Chondrocyte (in vitro differentiated cells): ENCODE measurements around the gene R3HDM4. TPM values are rescaled to one million over a fixed set of nuclear protein-coding genes. Genes with fewer than 3 reads are reported as not detected.
"Not testable (repeated sequence)": the region's sequence is repeated elsewhere in the genome, so short reads cannot be mapped to it uniquely, and the experiment has no call there.

ENCODE experiments used
- DNase-seq: peaks from one replicate; pipeline ENCODE4 v3.0.0; 2021; ENCODE audit warnings: mixed read lengths, low spot score
- H3K27ac Mint-ChIP-seq: one replicate; pipeline ENCODE4 v1.8.0; 2021; ENCODE audit warnings: mild to moderate bottlenecking, moderate library complexity, mixed read lengths; ENCODE audit not compliant: unreplicated experiment
- H3K27me3 Mint-ChIP-seq: 2 replicates; pipeline ENCODE4 v1.8.0; 2021; ENCODE audit warnings: low read depth, mixed read lengths
- H3K36me3 Mint-ChIP-seq: 2 replicates; pipeline ENCODE4 v1.8.0; 2021; ENCODE audit warnings: low read depth, mixed read lengths
- H3K4me1 Mint-ChIP-seq: 2 replicates; pipeline ENCODE4 v1.8.0; 2021; ENCODE audit warnings: low read depth, mild to moderate bottlenecking, mixed read lengths
- H3K4me3 Mint-ChIP-seq: one replicate; pipeline ENCODE4 v1.8.0; 2021; ENCODE audit warnings: mild to moderate bottlenecking, moderate library complexity, mixed read lengths; ENCODE audit not compliant: unreplicated experiment
- H3K9me3 Mint-ChIP-seq: 2 replicates; pipeline ENCODE4 v1.8.0; 2021; ENCODE audit warnings: low read depth, mixed read lengths
- CTCF ChIP-seq: fragments of 200-600 bp; sonication (generic); IDR thresholded peaks from 2 replicates; pipeline ENCODE4 v1.5.0; 2021; ENCODE audit warnings: antibody characterized with exemption, mild to moderate bottlenecking, moderate library complexity
- long read RNA-seq: library from polyadenylated mRNA; stranded (forward); transcript quantifications from one replicate; pipeline ENCODE4 v2.0.0, GENCODE V29; 2021
- total RNA-seq: library from RNA; stranded (reverse); gene quantifications from 3 replicates; pipeline ENCODE4 v1.2.1, GENCODE V29; 2021

R3HDM4 gene
- total RNA-seq: 47.1 to 52.2 TPM (median 48.4 TPM) in 3 replicates
- long read RNA-seq, transcript R3HDM4-201 (8 exons, 1,815 nt): major isoform, 21 of 30 reads
- long read RNA-seq, partial matches to known transcripts: 3 of 30 reads
- long read RNA-seq, other reads (novel, unspliced or antisense): 4 of 30 reads

- Mint-ChIP-seq H3K36me3 (no peaks in the 10 kb centered on the region), H3K27ac (peak within 1 kb of the TSS; percentile 80), H3K9me3 (no peaks in the 10 kb centered on the region), H3K4me3 (peak within 1 kb of the TSS; percentile 72), H3K4me1 (peaks cover 13% of the 10 kb centered on the region), H3K27me3 (peaks cover 2% of the 10 kb centered on the region)
- TF ChIP-seq CTCF: no peak
- DNase-seq: no peak
Observed at GRCh38 chr19:913080-913748, at the start of gene R3HDM4. Gene R3HDM4, minus strand, starts transcription at chr19:913219. Its CDS starts 62 bp downstream, at chr19:913157.

GRCh38 chr19:961866-962620 lies 49.0 kb upstream of the R3HDM4 start:
- Mint-ChIP-seq H3K4me3 (no peak overlapping the region), H3K27me3 (no peaks in the 10 kb centered on the region), H3K36me3 (peaks cover 9% of the 10 kb centered on the region), H3K9me3 (no peaks in the 10 kb centered on the region), H3K4me1 (peaks cover 5% of the 10 kb centered on the region), H3K27ac (no peak overlapping the region)
- TF ChIP-seq CTCF: no peak
- DNase-seq: no peak

- Mint-ChIP-seq H3K36me3 (peaks cover 5% of the 10 kb centered on the region), H3K9me3 (no peaks in the 10 kb centered on the region), H3K27me3 (no peaks in the 10 kb centered on the region), H3K27ac (no peak overlapping the region), H3K4me3 (no peak overlapping the region), H3K4me1 (peaks cover 5% of the 10 kb centered on the region)
- DNase-seq: no peak
- TF ChIP-seq CTCF: no peak
Observed at GRCh38 chr19:960601-960938, 47.6 kb upstream of the R3HDM4 start.

- no peak for DNase-seq
- H3K27me3 Mint-ChIP-seq: no peaks in the 10 kb centered on the region
- H3K4me1 Mint-ChIP-seq: peaks cover 5% of the 10 kb centered on the region
- no peak overlapping the region for H3K4me3 Mint-ChIP-seq
- H3K36me3 Mint-ChIP-seq: peaks cover 2% of the 10 kb centered on the region
- no peak overlapping the region for H3K27ac Mint-ChIP-seq
- TF ChIP-seq CTCF: peak; percentile 15
- no peaks in the 10 kb centered on the region for H3K9me3 Mint-ChIP-seq
Observed at GRCh38 chr19:960020-960419, 47.0 kb upstream of the R3HDM4 start.

- Mint-ChIP-seq H3K4me3 (no peak overlapping the region), H3K27me3 (no peaks in the 10 kb centered on the region), H3K4me1 (peaks cover 5% of the 10 kb centered on the region), H3K9me3 (no peaks in the 10 kb centered on the region), H3K36me3 (peaks cover 2% of the 10 kb centered on the region), H3K27ac (no peak overlapping the region)
- no peak for TF ChIP-seq CTCF
- DNase-seq: no peak
Observed at GRCh38 chr19:958967-959855, 46.2 kb upstream of the R3HDM4 start.

- not testable (repeated sequence) for H3K36me3 Mint-ChIP-seq, H3K4me1 Mint-ChIP-seq, H3K4me3 Mint-ChIP-seq, DNase-seq, H3K9me3 Mint-ChIP-seq, H3K27me3 Mint-ChIP-seq, H3K27ac Mint-ChIP-seq
Observed at GRCh38 chr19:957578-957977, 44.6 kb upstream of the R3HDM4 start.
